Measurements from ENCODE around the gene HSPB7.

DNA sequence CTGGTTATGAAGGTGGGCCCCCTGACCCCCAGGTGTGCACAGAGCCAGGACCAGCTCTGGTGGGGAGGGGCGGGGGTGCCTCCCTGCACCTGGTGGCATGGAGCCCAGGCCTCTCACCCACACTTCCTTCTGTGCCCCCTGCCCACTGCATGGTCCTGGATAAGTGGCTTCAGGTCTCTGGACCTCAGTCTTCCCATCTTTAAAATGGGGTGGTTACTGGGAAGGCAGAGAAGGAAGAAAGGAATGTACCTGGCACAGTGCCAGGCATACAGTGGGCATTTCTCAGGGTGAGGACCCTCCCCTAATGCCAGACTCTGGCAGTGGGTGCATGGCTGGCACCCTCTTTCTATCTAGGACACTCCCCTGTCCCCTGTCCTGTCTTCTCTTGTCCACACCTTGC is 11.4 kb upstream of the HSPB7 start:
- no peak for TF ChIP-seq EZH2phosphoT487 (IDR thresholded peaks at IDR 0.05; ENCODE audit: low read depth)
- TF ChIP-seq, protein P1, sequence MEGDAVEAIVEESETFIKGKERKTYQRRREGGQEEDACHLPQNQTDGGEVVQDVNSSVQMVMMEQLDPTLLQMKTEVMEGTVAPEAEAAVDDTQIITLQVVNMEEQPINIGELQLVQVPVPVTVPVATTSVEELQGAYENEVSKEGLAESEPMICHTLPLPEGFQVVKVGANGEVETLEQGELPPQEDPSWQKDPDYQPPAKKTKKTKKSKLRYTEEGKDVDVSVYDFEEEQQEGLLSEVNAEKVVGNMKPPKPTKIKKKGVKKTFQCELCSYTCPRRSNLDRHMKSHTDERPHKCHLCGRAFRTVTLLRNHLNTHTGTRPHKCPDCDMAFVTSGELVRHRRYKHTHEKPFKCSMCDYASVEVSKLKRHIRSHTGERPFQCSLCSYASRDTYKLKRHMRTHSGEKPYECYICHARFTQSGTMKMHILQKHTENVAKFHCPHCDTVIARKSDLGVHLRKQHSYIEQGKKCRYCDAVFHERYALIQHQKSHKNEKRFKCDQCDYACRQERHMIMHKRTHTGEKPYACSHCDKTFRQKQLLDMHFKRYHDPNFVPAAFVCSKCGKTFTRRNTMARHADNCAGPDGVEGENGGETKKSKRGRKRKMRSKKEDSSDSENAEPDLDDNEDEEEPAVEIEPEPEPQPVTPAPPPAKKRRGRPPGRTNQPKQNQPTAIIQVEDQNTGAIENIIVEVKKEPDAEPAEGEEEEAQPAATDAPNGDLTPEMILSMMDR (IDR thresholded peaks at IDR 0.05; ENCODE audit: low read depth, low read length), result no peak

Measured in OCI-LY3 (cell line).